BLaER1 (cell line): ENCODE results near the gene TNS3.
A peak's percentile ranks its signal among the peaks of the same experiment; 100 is the strongest.

Source experiments
- H3K27ac ChIP-seq: shearing (Covaris generic); formaldehyde crosslinking; 2 replicates; pipeline ENCODE4 v1.8.1; 2022
- H3K27me3 ChIP-seq: shearing (Covaris generic); formaldehyde crosslinking; 2 replicates; pipeline ENCODE4 v1.8.1; 2022
- H3K36me3 ChIP-seq: shearing (Covaris generic); formaldehyde crosslinking; 2 replicates; pipeline ENCODE4 v1.8.1; 2022
- H3K4me1 ChIP-seq: shearing (Covaris generic); formaldehyde crosslinking; 2 replicates; pipeline ENCODE4 v1.8.1; 2022
- H3K4me2 ChIP-seq: shearing (Covaris generic); formaldehyde crosslinking; 2 replicates; pipeline ENCODE4 v1.8.1; 2022
- H3K4me3 ChIP-seq: shearing (Covaris generic); formaldehyde crosslinking; 2 replicates; pipeline ENCODE4 v1.8.1; 2022
- H3K9ac ChIP-seq: shearing (Covaris generic); formaldehyde crosslinking; 2 replicates; pipeline ENCODE4 v1.8.1; 2022
- H3K9me3 ChIP-seq: shearing (Covaris generic); formaldehyde crosslinking; 2 replicates; pipeline ENCODE4 v1.8.1; 2022
- H4K20me1 ChIP-seq: shearing (Covaris generic); formaldehyde crosslinking; 2 replicates; pipeline ENCODE4 v1.8.1; 2022
- Cebpa-rat ChIP-seq: shearing (Covaris generic); IDR thresholded peaks from 2 replicates; pipeline ENCODE4 v1.8.1; 2022

TNS3 gene

DNA sequence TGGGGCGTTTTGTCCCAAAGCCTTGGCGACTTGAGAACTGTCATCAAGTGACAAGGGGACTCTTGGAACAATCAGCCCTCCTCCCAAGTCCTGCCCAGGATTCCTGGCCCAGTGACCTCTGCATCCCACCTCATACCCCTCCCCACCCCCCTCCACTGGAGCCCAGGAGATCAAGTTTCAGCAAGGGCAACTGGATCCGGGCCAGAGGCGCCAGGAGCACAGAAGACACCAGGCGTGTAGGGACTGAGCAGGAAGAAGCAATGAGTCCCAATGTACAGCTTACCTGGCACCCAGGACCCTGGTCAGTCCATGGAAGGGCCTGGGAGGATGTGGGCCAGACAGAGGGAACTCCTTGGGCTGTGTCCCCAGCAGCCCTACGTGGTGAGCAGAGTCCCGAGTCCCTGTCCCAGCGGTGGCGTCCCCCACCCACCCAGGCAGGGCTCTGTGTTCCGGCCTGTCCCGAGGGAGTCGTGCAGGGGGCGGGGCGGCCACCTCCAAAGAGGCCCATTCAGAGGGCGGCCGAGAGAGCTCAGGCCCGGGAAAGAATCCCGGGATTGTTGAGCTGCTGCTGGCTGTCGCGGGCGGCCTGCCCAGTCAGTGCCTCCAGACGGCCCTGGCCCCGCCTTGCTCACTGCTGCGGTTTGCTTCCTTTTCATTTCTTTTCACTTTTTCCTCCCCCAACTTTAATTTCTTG lies 254.1 kb downstream of the TNS3 start:
- peak overlapping the region; percentile 26; the same call in 1 of the 2 replicates for H3K4me3 ChIP-seq
- H3K9me3 ChIP-seq, result no peaks in the 10 kb centered on the region
- no peak for TF ChIP-seq Cebpa-rat
- H3K36me3 ChIP-seq, result peaks cover 9% of the 10 kb centered on the region
- no peaks in the 10 kb centered on the region; the same call in 1 of the 2 replicates for H4K20me1 ChIP-seq
- peak overlapping the region; percentile 44; the same call in 1 of the 2 replicates for H3K27ac ChIP-seq
- peak overlapping the region; percentile 78 for H3K4me2 ChIP-seq
- H3K9ac ChIP-seq, result peak overlapping the region; percentile 51; the same call in 1 of the 2 replicates
- H3K27me3 ChIP-seq, result no peaks in the 10 kb centered on the region
- H3K4me1 ChIP-seq, result peaks cover 23% of the 10 kb centered on the region

- peaks cover 9% of the 10 kb centered on the region for H3K36me3 ChIP-seq
- no peak overlapping the region for H3K27ac ChIP-seq
- no peaks in the 10 kb centered on the region; the same call in 1 of the 2 replicates for H4K20me1 ChIP-seq
- H3K9ac ChIP-seq, result no peak overlapping the region
- H3K4me2 ChIP-seq, result no peak overlapping the region
- no peaks in the 10 kb centered on the region for H3K9me3 ChIP-seq
- H3K4me1 ChIP-seq, result peaks cover 23% of the 10 kb centered on the region
- TF ChIP-seq Cebpa-rat, result no peak
- H3K4me3 ChIP-seq, result no peak overlapping the region
- no peaks in the 10 kb centered on the region for H3K27me3 ChIP-seq
Observed at GRCh38 chr7:47327346-47327697, 254.6 kb downstream of the TNS3 start.

DNA sequence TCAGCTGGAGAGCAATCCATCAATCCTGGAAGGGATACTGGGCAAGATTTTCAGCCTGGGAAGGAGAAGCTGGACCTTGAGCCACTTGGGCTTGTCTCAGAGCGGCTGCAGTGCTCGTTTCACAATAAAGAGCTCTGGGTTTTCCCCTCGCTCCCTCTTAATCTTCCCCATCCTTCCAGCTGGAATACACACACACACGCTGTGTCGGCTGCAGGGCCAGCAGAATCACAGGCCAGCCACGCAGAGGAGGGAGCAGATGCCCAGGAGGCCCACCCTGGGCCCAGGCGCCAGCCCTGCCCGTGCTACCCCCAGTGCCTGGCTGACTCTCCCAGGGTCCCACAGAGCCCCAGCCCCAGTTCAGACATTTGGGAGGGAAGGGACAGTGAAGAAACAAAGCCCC lies 255.1 kb downstream of the TNS3 start:
- Histone ChIP-seq H3K4me2 (no peak overlapping the region), H3K36me3 (peaks cover 9% of the 10 kb centered on the region), H3K4me1 (peaks cover 27% of the 10 kb centered on the region), H4K20me1 (no peaks in the 10 kb centered on the region; the same call in 1 of the 2 replicates), H3K9me3 (no peaks in the 10 kb centered on the region), H3K27ac (no peak overlapping the region), H3K4me3 (no peak overlapping the region), H3K27me3 (no peaks in the 10 kb centered on the region), H3K9ac (no peak overlapping the region)
- no peak for TF ChIP-seq Cebpa-rat

DNA sequence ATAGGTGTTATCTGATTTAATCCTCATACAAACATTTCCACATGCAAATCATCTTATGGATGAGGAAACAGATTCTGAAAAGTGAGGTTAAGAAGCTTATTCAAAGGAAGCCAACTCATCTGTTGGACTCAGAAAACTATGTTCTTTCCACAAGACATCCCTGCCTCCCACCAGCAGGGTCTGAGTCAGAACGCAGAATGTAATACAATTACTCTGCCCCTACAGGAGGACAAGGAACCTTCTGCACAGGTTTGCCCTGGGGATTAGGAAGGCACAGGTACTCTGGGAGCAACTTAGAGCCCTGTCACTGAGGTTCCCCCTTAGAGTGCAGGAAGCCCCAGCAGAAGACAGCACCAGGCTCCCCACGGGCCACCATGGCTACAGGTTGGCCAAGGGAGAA lies 255.7 kb downstream of the TNS3 start:
- Histone ChIP-seq H3K4me3 (no peak overlapping the region), H3K27ac (no peak overlapping the region), H3K4me2 (no peak overlapping the region), H3K9ac (no peak overlapping the region), H3K27me3 (no peaks in the 10 kb centered on the region), H4K20me1 (no peaks in the 10 kb centered on the region), H3K36me3 (peaks cover 13% of the 10 kb centered on the region), H3K4me1 (peaks cover 29% of the 10 kb centered on the region), H3K9me3 (no peaks in the 10 kb centered on the region)
- no peak for TF ChIP-seq Cebpa-rat

- H3K36me3 ChIP-seq, result peaks cover 22% of the 10 kb centered on the region
- H3K4me1 ChIP-seq, result peaks cover 29% of the 10 kb centered on the region
- no peak overlapping the region for H3K4me3 ChIP-seq
- no peak overlapping the region for H3K4me2 ChIP-seq
- no peak for TF ChIP-seq Cebpa-rat
- no peaks in the 10 kb centered on the region for H3K9me3 ChIP-seq
- H3K27me3 ChIP-seq, result no peaks in the 10 kb centered on the region
- H3K9ac ChIP-seq, result no peak overlapping the region
- H3K27ac ChIP-seq, result no peak overlapping the region
- no peaks in the 10 kb centered on the region for H4K20me1 ChIP-seq
Observed at GRCh38 chr7:47325337-47325736, 256.6 kb downstream of the TNS3 start.

DNA sequence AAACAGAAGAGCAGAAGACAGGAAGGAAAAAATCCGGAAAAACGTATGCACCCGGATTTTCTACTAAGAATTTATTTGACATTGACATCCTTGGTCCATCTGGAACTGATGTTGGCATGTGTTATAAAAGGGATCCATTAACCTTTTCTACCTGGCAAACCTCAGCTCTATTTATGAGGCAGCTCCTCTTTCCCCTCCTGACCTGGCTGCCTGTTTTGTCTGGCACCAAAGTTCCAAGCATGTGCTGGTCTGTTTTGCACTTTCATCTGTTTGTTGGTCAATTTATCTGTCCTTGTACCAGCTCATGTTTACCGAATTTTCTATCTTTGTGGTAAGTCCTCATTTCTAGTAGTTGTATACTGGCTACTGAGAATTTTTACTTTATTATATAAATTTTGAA lies 258.0 kb downstream of the TNS3 start:
- H3K4me3 ChIP-seq, result no peak overlapping the region
- H3K4me2 ChIP-seq, result no peak overlapping the region
- H3K9ac ChIP-seq, result no peak overlapping the region
- no peaks in the 10 kb centered on the region for H4K20me1 ChIP-seq
- H3K27me3 ChIP-seq, result no peaks in the 10 kb centered on the region
- H3K4me1 ChIP-seq, result peaks cover 21% of the 10 kb centered on the region
- H3K9me3 ChIP-seq, result no peaks in the 10 kb centered on the region
- no peak overlapping the region for H3K27ac ChIP-seq
- peaks cover 19% of the 10 kb centered on the region for H3K36me3 ChIP-seq
- TF ChIP-seq Cebpa-rat, result no peak

DNA sequence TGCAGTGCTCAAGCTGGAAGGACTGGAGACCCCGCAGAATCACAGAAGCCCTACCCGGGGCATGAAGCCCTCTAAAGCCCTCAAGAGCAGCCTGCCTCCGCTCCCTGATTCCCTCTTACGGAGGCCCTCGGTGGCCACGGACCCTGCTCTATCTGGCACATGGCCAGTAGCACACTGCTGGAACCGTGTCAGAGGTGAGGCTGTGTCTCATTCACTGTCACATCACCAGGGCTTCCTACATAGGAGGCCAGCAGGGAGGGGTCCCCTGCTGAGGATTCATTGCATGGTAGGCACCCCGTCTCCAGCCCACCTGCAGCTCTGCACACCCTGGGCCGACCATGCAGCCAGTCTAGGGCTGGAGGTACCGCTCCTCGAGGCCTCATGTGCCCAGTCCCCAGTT lies 259.2 kb downstream of the TNS3 start:
- H3K9ac ChIP-seq, result no peak overlapping the region
- peaks cover 26% of the 10 kb centered on the region for H3K36me3 ChIP-seq
- H4K20me1 ChIP-seq, result no peaks in the 10 kb centered on the region
- no peaks in the 10 kb centered on the region for H3K9me3 ChIP-seq
- TF ChIP-seq Cebpa-rat, result no peak
- H3K27me3 ChIP-seq, result no peaks in the 10 kb centered on the region
- peaks cover 21% of the 10 kb centered on the region for H3K4me1 ChIP-seq
- H3K4me2 ChIP-seq, result no peak overlapping the region
- H3K27ac ChIP-seq, result no peak overlapping the region
- no peak overlapping the region for H3K4me3 ChIP-seq

DNA sequence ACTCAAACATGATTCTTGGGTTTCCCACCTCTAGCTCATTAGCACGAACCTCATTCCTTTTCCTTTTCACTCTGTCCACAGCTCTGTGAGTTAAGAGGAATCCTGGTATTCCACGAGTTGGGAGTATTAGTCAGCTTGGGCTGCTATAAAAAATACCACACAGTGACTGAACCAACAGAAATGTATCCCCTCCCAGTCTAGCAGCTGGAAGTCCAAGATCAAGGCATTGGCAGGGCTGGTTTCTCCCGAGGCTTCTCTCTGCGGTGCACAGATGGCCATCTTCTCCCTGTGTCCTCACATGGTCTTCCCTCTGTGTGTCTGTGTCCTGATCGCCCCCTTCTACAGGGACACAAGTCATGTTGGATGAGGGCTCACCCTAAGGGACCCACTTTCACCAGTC lies 261.6 kb downstream of the TNS3 start:
- Histone ChIP-seq H3K27me3 (no peaks in the 10 kb centered on the region), H3K36me3 (peaks cover 26% of the 10 kb centered on the region), H3K4me1 (peaks cover 27% of the 10 kb centered on the region), H4K20me1 (no peaks in the 10 kb centered on the region), H3K27ac (no peak overlapping the region), H3K4me3 (no peak overlapping the region), H3K9me3 (no peaks in the 10 kb centered on the region), H3K9ac (no peak overlapping the region), H3K4me2 (no peak overlapping the region)
- TF ChIP-seq Cebpa-rat, result no peak

- peaks cover 27% of the 10 kb centered on the region for H3K4me1 ChIP-seq
- peak overlapping the region; percentile 57 for H3K4me2 ChIP-seq
- no peaks in the 10 kb centered on the region for H4K20me1 ChIP-seq
- peaks cover 26% of the 10 kb centered on the region for H3K36me3 ChIP-seq
- no peak overlapping the region for H3K9ac ChIP-seq
- H3K27me3 ChIP-seq, result no peaks in the 10 kb centered on the region
- no peaks in the 10 kb centered on the region for H3K9me3 ChIP-seq
- TF ChIP-seq Cebpa-rat, result no peak
- no peak overlapping the region for H3K27ac ChIP-seq
- no peak overlapping the region for H3K4me3 ChIP-seq
Observed at GRCh38 chr7:47318395-47319182, 263.3 kb downstream of the TNS3 start.

DNA sequence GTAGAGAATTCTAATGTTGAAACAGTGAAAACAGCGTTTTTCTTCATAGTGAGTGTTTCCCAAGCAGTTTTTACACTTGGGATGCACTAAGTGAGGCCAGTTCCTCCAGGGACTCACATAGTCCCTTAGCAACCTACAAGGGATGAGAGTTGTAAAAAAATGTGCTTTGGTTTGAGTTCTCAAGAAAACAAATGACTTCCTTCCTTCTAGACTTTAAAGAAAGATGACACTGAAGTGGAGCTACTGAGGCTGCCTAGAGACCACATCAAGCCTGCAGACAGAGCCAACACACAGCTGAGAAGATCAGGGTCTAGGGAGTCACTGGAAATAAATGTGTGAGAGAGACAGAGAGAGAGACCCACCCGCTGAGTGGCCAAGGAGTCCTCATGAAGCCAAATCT lies 264.4 kb downstream of the TNS3 start:
- H3K4me3 ChIP-seq, result no peak overlapping the region
- no peak for TF ChIP-seq Cebpa-rat
- peaks cover 29% of the 10 kb centered on the region for H3K36me3 ChIP-seq
- no peak overlapping the region for H3K27ac ChIP-seq
- H4K20me1 ChIP-seq, result no peaks in the 10 kb centered on the region
- H3K4me2 ChIP-seq, result peak overlapping the region; percentile 57
- H3K9me3 ChIP-seq, result no peaks in the 10 kb centered on the region
- H3K9ac ChIP-seq, result no peak overlapping the region
- no peaks in the 10 kb centered on the region for H3K27me3 ChIP-seq
- peaks cover 27% of the 10 kb centered on the region for H3K4me1 ChIP-seq
